Frontal cortex (tissue), 4 donors: Measurements from ENCODE around the gene HOPX. TPM values are rescaled to one million over a fixed set of nuclear protein-coding genes. Genes with fewer than 3 reads are reported as not detected.
"Not testable (repeated sequence)": the region's sequence is repeated elsewhere in the genome, so short reads cannot be mapped to it uniquely, and the experiment has no call there.

Experiments used
- DNase-seq, 2 donors: peaks; one replicate each; pipeline ENCODE4 v3.0.0; 2012; ENCODE audit warnings: low spot score in 2 of 2
- FAIRE-seq: peaks from 2 replicates; lab custom pipeline; 2012; peaks lifted over from hg19 to GRCh38; lab: Jason Lieb, UNC
- total RNA-seq: library from RNA; depleted of rRNA; stranded (reverse); fragments of >200 nt; gene quantifications from one replicate; pipeline ENCODE4 v1.2.3, GENCODE V29; 2014
- donor health status: control.
- donor health status: control.
- donor health status: control.

HOPX gene, protein sequence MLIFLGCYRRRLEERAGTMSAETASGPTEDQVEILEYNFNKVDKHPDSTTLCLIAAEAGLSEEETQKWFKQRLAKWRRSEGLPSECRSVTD
- total RNA-seq: 78.7 TPM

DNA sequence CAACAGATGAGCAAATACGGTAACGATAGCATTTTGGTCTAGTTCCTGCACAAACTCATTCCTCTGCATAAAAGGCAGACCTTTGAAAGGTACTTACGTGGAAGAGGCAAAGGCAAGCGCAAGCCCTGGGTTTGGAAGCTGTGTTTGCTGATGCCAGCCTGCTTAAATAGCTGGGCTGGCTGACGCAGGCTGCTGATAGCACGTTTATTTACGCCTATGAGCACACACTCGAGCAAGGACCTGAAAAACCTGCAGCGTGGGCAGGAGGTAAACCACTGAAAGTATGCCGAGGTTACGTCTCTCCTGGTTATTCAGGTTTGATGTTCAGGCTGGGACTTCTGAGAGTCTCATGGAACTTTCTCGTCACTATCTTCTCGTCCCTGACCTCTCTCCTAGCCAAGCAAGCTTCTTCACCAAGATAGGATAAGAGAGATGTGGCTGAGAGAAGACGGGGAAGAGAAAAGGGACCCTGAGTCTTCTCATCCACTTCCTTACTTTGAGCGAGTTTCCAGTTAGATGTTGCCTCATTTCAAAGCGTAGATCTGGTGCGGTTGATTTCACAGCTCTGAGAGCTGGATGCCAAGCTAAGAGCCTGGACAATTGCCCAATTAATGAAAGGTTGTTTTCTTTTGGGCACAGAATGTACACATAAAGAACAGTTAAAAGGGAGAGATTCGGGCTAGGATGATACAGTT, at the start of gene HOPX:
Gene HOPX (minus strand): TSS at position 139 of the 695 bp plus-strand sequence. CDS start 23,480 bp downstream, outside the sequence.
- no peak for FAIRE-seq
- DNase-seq: no peak

GRCh38 chr4:56730097-56730496, 49.0 kb upstream of the HOPX start:
- DNase-seq (no peak), FAIRE-seq (no peak)

DNA sequence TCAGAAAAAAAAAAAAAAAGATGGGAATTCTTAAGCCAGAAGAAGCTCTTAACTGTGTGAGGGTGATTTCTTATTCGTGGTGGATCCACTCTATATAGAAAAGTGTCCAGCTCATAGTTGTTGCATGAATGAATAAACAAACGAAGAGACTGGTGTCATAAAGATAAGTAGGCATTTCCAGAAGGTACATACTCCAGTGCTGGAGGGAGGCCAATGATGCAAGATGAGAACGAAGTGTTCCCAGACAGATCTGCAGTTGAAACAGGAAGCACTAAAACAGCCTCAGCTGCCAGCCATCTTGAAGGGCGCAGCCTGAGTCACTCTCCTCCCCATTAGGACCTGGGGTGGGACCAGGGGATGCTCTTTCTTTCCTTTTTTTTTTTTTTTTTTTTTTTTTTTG, 47.4 kb upstream of the HOPX start:
- DNase-seq: no peak
- FAIRE-seq: no peak

DNA sequence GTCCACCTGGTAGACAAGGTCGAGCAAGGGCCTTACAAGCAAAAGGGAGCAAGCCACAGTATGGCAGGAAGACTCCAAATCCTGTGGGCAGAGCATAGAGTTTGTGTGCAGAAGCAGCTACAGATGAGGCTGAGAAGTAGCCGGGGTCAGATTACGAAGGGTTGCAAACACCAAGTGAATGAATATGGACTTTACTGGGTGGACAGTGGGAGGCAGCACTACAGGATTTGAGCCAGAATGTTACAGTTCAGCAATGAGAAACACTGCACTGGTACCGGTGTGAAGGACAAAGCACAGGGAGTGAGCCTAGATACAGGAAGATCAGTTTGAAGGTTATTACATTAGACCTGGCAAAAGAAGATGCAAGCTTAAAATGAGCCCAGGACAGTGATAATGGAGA, 46.1 kb upstream of the HOPX start:
- FAIRE-seq (no peak), DNase-seq (no peak)

DNA sequence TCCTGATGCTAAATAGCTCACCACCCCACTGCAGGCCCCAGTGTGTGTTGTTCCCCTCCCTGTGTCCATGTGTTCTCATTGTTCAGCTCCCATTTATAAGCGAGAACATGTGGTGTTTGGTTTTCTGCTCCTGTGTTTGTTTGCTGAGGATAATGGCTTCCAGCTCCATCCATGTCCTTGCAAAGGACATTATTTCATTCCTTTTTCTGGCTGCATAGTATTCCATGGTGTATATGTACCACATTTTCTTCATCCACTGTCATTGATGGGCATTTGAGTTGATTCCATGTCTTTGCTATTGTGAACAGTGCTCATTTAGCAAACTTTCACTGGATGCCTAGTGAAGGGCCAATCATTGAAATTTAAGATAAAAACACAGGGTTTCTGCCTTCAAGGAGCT, 45.5 kb upstream of the HOPX start:
- DNase-seq, FAIRE-seq: not testable (repeated sequence)

DNA sequence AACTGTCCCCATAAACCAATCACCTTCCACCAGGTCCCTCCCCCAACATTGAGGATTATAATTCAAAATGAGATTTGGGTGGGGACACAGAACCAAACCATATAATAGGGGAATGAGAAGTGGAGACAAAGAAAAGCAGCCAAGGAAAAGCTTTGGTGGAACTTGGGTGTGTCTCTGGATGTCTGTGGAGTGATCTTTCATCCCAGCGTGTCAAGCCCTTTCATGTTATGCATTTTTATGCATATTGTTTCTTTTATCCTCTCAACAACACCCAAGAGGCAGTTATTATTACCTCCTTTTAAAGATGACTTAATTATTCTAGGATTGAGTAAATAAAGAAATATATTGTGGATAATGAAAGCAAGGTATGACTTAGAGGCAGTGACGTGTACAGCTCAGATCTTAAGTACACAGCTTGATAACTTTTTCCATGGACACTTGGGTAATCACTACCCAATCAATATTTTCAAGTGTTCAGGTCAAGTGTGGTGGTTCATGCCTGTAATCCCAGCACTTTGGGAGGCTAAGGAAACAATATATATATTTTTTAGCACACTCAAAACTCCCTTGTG, 42.6 kb upstream of the HOPX start:
- FAIRE-seq: no peak
- no peak for DNase-seq

DNA sequence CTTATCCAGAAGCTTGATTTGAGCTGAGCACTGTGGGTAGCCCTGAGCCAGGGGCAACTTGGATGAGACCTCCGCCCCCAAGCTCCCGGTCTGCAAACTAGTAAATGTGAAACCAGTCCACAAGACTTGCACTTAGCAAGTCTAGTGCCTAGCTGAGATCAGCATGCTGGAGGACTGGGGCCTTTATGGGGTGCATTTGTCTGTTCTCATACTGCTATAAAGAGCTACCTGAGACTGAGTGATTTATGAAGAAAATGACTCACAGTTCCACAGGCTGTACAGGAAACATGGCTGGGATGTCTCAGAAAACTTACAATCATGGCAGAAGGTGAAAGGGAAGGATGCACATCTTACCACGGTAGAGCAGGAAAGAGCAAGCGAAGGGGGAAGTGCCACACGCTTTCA, 42.1 kb upstream of the HOPX start:
- no peak for FAIRE-seq
- DNase-seq: no peak

DNA sequence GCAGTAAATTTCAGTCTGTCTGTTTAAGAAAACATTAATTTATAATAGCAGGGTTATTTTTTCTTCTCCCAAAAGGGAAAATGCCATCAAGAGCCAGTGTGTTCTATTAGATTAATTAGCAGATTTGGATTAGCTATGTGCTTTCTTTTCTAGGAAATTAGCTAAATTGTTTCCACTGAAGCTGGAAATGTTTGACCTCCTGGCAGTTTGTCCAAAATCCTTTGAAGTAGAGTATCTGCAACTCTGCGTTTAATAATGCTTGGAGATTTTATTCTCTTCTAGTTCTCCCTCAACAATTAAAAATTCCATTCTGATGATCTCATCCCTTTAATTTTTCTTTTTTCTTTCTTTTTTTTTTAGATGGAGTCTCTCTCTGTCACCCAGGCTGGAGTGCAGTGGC, 27.1 kb upstream of the HOPX start:
- FAIRE-seq (no peak), DNase-seq (no peak)

- no peak for DNase-seq
- no peak for FAIRE-seq
These were observed 24.9 kb upstream of the HOPX start for GRCh38 chr4:56705966-56706365.

- DNase-seq (no peak), FAIRE-seq (no peak)
These were observed 24.2 kb upstream of the HOPX start for GRCh38 chr4:56705334-56705733.

DNA sequence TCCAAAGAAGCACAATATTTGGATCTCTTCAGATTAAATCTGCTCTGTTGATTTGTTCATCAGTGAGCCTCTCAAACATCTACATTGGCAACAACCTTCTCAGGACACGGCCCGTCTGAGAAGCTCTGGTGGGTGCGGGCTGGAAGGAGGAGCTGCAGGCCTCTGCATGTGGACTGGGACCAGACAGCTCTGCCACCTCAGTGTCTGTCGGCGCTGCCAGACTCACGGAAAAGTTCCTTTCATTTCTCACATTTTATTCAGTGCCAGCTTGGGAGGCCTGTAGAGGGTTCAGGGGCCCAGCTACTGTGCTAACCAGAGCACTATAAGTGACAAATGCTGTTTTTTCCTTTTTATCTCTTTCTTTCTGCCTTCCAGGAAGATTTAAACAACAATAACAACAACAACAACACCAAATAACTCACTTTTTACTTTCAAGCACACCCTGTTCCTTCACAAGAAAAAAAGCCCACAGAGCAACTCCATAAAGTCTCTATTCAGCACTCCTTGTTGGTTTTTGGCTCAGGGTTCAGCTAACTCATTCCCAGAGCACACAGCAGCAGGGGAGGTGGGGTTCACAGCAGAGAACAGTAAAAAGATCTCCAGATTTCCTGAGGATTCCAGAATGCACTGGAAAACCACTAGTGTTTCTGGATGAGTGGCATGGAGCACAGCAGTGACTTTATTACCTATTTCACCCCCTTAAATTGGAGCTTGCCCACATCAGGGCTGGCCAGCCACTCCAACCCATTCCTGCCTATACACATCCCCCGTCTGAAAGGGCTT, 23.2 kb upstream of the HOPX start:
- FAIRE-seq (no peak), DNase-seq (no peak)

GRCh38 chr4:56703378-56703777, 22.3 kb upstream of the HOPX start:
- DNase-seq (no peak), FAIRE-seq (no peak)

- FAIRE-seq (no peak), DNase-seq (no peak)
These were observed 20.5 kb upstream of the HOPX start for GRCh38 chr4:56701644-56702043.

GRCh38 chr4:56701161-56701480, 20.0 kb upstream of the HOPX start:
- FAIRE-seq (no peak), DNase-seq (no peak)

DNA sequence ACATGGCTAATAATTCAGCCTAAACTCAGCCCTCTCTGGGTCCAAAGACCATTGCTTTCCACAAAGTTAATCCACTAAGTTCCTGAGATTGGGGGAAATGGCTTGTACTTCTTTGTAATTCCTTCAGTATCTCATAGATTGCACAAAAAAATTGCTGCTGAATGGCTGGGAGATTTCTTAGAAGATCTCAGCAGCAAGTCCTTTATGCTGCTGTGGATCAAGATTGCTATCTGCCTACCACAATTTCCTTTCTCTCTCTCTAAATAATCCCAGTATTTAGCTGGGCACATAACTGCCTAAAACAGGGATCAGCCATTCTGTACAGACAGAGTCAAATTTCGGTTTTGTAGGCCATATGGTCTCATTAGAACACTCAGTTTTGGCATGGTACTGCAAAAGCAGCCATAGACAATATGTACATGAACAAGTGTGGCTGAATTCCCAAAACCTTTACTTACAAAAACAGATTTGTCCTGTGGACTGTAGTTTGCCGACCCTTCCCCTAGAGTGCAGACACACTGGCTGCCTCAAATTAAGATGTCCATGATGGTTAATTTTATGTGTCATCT, 18.5 kb upstream of the HOPX start:
- no peak for FAIRE-seq

GRCh38 chr4:56698329-56698728, 17.2 kb upstream of the HOPX start:
- DNase-seq: no peak
- no peak for FAIRE-seq

More for the DNA sequence above, 18.5 kb upstream of the HOPX start:
- DNase-seq: no peak

GRCh38 chr4:56696056-56696455, 15.0 kb upstream of the HOPX start:
- FAIRE-seq: no peak

DNA sequence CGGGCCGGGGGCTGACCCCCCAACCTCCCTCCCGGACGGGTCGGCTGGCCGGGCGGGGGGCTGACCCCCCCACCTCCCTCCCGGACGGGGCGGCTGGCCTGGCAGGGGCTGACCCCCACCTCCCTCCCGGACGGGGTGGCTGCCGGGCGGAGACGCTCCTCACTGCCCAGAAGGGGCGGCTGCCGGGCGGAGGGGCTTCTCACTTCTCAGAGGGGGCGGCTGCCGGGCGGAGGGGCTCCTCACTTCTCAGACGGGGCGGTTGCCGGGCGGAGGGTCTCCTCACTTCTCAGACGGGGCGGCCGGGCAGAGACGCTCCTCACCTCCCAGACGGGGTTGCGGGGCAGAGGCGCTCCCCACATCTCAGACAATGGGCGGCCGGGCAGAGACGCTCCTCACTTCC, 12.4 kb upstream of the HOPX start:
- DNase-seq, FAIRE-seq: not testable (repeated sequence)

More at GRCh38 chr4:56696056-56696455, 15.0 kb upstream of the HOPX start:
- DNase-seq: no peak

GRCh38 chr4:56692576-56692975, 11.5 kb upstream of the HOPX start:
- DNase-seq: no peak
- no peak for FAIRE-seq

- DNase-seq: no peak
- FAIRE-seq: no peak
These were observed 10.3 kb upstream of the HOPX start for GRCh38 chr4:56691425-56691824.

DNA sequence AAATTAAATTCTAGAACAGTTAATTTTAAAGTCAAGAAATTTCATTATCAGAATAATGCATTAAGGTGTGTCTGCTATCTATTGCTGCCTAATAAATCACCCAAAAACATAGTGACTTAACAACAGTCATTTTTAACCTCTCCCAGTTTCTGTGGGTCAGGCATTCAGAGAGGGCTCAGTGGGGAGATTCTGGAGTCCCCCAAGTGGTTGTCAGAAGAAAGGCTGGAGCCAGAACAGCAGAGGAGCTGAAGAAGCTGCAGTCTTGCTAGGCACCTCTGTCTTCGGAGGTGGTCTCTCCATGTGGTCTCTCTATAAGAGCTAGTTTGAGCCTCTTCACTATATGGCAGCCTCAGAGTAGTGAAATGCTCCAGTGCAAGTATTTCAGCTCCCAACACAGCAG, 9.3 kb upstream of the HOPX start:
- FAIRE-seq (no peak), DNase-seq (no peak)
